Natural killer cell (primary cell): Measurements from ENCODE around the gene HEXB. TPM values are rescaled to one million over a fixed set of nuclear protein-coding genes. Genes with fewer than 3 reads are reported as not detected.
A peak's percentile ranks its signal among the peaks of the same experiment; 100 is the strongest.

Source experiments
- ATAC-seq, 3 donors: fragments of 150-1000 bp in 2 of 3; fragments of 200-7000 bp in 1 of 3; cut with Tn5 transposase; 1 replicate in 1 of 3; 2 replicates in 2 of 3; pipeline ENCODE4 v1.10.0; 2021; ENCODE audit warnings: mild to moderate bottlenecking in 2 of 3, moderate library complexity in 2 of 3
- DNase-seq, 2 donors: peaks; one replicate each; pipeline versions ENCODE4 v3.0.0 to v3.0.0-alpha.2; 2013 to 2021; ENCODE audit warnings: mixed read lengths in 1 of 2
- H3K27ac ChIP-seq: one replicate; pipeline ENCODE4 v1.5.1; 2013; ENCODE audit warnings: mild to moderate bottlenecking, low read length
- H3K27me3 ChIP-seq: one replicate; pipeline ENCODE4 v1.6.1; 2013; ENCODE audit warnings: low read length; ENCODE audit not compliant: control insufficient read depth, insufficient read depth
- H3K36me3 ChIP-seq: one replicate; pipeline ENCODE4 v1.6.1; 2013; ENCODE audit warnings: low read length; ENCODE audit not compliant: control insufficient read depth, insufficient read depth
- H3K4me1 ChIP-seq: one replicate; pipeline ENCODE4 v1.6.1; 2013; ENCODE audit warnings: low read length; ENCODE audit not compliant: control insufficient read depth, insufficient read depth
- H3K4me3 ChIP-seq: one replicate; pipeline ENCODE4 v1.5.1; 2013; ENCODE audit warnings: low read length
- H3K9me3 ChIP-seq: one replicate; pipeline ENCODE4 v1.6.1; 2013; ENCODE audit warnings: low read length; ENCODE audit not compliant: control insufficient read depth, insufficient read depth
- H3K27ac Mint-ChIP-seq, 2 donors: one replicate each; pipeline ENCODE4 v1.8.0; 2022; ENCODE audit warnings: mild to moderate bottlenecking in 2 of 2, mixed read lengths in 2 of 2, moderate library complexity in 1 of 2
- H3K27me3 Mint-ChIP-seq, 2 donors: one replicate each; pipeline ENCODE4 v1.8.0; 2022; ENCODE audit warnings: low read depth in 2 of 2, mixed read lengths in 2 of 2
- H3K36me3 Mint-ChIP-seq: one replicate; pipeline ENCODE4 v1.8.0; 2022; ENCODE audit warnings: mixed read lengths
- H3K4me1 Mint-ChIP-seq, 2 donors: one replicate each; pipeline ENCODE4 v1.8.0; 2022; ENCODE audit warnings: mixed read lengths in 2 of 2
- H3K4me3 Mint-ChIP-seq: one replicate; pipeline ENCODE4 v1.8.0; 2022; ENCODE audit warnings: mild to moderate bottlenecking, moderate library complexity, mixed read lengths
- H3K9me3 Mint-ChIP-seq, 2 donors: one replicate each; pipeline ENCODE4 v1.8.0; 2022; ENCODE audit warnings: mixed read lengths in 2 of 2
- WGBS: methylation state at CpG from one replicate; pipeline ENCODE4 v1.1.7; 2013; ENCODE audit warnings: missing lambda C conversion rate; ENCODE audit not compliant: insufficient coverage; 5-methylcytosine and 5-hydroxymethylcytosine counted together
- intact Hi-C: fragments of 100-400 bp; cut with micrococcal nuclease; formaldehyde crosslinking; loops from one replicate; pipeline ENCODE4 v1.14.2; 2022
- total RNA-seq, 4 donors: library from RNA; stranded (reverse); fragments of 120-200 nt in 1 of 4; gene quantifications; one replicate each; pipeline versions ENCODE4 v1.2.3 to v1.2.4, GENCODE V29; 2013 to 2022
- TF ChIP-seq, protein P1 (sequence below): fragments of 200-600 bp; IDR thresholded peaks from one replicate; pipeline ENCODE4 v1.8.0; 2022; ENCODE audit warnings: antibody characterized with exemption

The HEXB gene
- total RNA-seq, 3 donors from 2014 or later (not counting 1 experiment from before 2014, with no cell fraction given), result 55.3 to 61.4 (median 55.5) TPM

DNA sequence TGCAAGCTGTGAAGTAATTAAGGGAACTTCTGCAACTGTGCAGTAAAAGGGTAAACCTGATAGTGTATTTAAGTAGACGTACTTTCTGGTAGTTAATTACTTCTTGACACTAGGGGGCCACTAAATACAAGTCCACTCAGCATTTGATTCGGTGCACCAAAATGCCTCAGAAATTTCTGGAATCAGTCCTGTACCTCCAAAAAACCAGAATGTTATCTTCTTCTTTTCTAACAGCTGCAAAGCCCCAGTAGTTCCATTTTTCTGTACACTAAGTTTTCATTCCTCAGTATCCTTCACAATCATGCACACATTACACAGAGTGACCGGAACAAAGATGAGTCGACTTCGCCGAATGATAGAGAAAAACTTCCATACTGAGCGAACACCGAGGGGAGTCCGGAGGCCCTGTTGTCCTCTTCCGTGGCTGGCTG lies 81.4 kb downstream of the HEXB start:
- Histone ChIP-seq H3K27ac (peak overlapping the region; percentile 67), H3K9me3 (no peaks in the 10 kb centered on the region), H3K4me3 (peak overlapping the region; percentile 94), H3K4me1 (peaks cover 16% of the 10 kb centered on the region), H3K36me3 (peaks cover 22% of the 10 kb centered on the region), H3K27me3 (no peaks in the 10 kb centered on the region)
- peak overlapping the region; percentile 96 to 98 for H3K27ac Mint-ChIP-seq
- H3K36me3 Mint-ChIP-seq, result peaks cover 6% of the 10 kb centered on the region
- peaks cover 32 to 40% of the 10 kb centered on the region in 2 donors for H3K4me1 Mint-ChIP-seq
- no peaks in the 10 kb centered on the region for H3K9me3 Mint-ChIP-seq
- DNase-seq (peak in 1 of 2 donors; percentile 73), ATAC-seq (peak; percentile 45 to 76 (median 52))
- H3K4me3 Mint-ChIP-seq, result peak overlapping the region; percentile 99
- WGBS, result 0% methylated on average over 10 of the region's 10 CpGs
- TF ChIP-seq, protein P1, sequence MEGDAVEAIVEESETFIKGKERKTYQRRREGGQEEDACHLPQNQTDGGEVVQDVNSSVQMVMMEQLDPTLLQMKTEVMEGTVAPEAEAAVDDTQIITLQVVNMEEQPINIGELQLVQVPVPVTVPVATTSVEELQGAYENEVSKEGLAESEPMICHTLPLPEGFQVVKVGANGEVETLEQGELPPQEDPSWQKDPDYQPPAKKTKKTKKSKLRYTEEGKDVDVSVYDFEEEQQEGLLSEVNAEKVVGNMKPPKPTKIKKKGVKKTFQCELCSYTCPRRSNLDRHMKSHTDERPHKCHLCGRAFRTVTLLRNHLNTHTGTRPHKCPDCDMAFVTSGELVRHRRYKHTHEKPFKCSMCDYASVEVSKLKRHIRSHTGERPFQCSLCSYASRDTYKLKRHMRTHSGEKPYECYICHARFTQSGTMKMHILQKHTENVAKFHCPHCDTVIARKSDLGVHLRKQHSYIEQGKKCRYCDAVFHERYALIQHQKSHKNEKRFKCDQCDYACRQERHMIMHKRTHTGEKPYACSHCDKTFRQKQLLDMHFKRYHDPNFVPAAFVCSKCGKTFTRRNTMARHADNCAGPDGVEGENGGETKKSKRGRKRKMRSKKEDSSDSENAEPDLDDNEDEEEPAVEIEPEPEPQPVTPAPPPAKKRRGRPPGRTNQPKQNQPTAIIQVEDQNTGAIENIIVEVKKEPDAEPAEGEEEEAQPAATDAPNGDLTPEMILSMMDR, result peak; percentile 79
- intact Hi-C loops, result loop anchor here (1.0 to 10.0 kb wide), 6 partner anchors 82 to 1488 kb away; partner anchors contain the start of genes ANKRA2, HEXB, HMGCR and UTP15
- H3K27me3 Mint-ChIP-seq, result no peaks in the 10 kb centered on the region

DNA sequence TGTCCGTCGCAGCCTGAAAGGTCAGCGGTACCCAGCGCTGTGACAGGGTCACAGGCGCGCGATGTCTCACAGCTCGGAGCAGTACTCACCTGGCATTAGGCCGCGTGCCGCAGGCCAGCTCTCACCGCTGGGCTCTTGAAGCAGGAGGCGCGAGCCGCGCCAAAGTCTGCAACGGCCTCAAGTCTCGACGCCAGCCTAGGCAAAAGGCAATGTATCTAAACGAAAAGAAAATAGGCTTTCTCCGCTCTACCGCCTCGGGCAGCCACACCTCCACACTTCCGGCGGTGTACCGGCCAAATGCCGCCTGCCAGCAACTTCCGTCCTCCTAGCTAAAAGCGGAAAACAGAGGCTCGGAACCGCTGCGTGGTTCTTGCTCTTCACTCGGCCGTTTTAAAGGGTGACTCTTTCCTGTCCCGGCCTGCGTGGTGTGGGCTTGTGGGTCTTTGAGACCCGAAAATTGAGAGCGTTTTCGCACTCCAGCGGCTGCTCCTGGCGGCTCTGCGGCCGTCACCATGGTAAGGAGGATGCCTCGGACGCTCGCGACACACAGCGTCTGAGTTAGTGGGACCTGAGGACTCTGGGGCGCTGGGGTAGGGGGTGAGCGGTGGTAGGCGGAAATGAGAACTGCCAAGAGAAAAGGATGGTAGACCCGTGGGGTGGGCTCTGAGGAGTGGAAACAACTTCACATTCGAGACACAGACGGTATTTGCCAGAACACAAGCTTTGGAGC lies 82.0 kb downstream of the HEXB start, which contains the start of the genes GFM2 and NSA2:
Gene GFM2 (minus strand): TSS at position 269 of the 730 bp plus-strand sequence. CDS start 3,375 bp downstream, outside the sequence.
Gene NSA2 (plus strand): TSS at position 401 of the 730 bp plus-strand sequence. CDS start 112 bp downstream, at position 513.
- under 1% methylated on average over 54 of the region's 54 CpGs for WGBS
- intact Hi-C loops, result loop anchor here (1.0 to 10.0 kb wide), 7 partner anchors 82 to 1488 kb away; partner anchors contain the start of genes ANKRA2, FAM169A, HEXB and HMGCR
- Histone ChIP-seq H3K4me1 (peaks cover 16% of the 10 kb centered on the region), H3K4me3 (peak within 1 kb of the TSS; percentile 94), H3K36me3 (peaks cover 20% of the 10 kb centered on the region), H3K27me3 (no peaks in the 10 kb centered on the region), H3K9me3 (no peaks in the 10 kb centered on the region), H3K27ac (peak within 1 kb of the TSS; percentile 67)
- peak; percentile 90 to 96 for DNase-seq
- Mint-ChIP-seq H3K4me1 (peaks cover 27 to 40% of the 10 kb centered on the region in 2 donors), H3K27me3 (no peaks in the 10 kb centered on the region), H3K27ac (peak within 1 kb of the TSS; percentile 96 to 98), H3K36me3 (peaks cover 6% of the 10 kb centered on the region), H3K9me3 (no peaks in the 10 kb centered on the region), H3K4me3 (peak within 1 kb of the TSS; percentile 99)
- TF ChIP-seq, protein P1, result no peak
- ATAC-seq, result peak; percentile 90 to 97 (median 95)

DNA sequence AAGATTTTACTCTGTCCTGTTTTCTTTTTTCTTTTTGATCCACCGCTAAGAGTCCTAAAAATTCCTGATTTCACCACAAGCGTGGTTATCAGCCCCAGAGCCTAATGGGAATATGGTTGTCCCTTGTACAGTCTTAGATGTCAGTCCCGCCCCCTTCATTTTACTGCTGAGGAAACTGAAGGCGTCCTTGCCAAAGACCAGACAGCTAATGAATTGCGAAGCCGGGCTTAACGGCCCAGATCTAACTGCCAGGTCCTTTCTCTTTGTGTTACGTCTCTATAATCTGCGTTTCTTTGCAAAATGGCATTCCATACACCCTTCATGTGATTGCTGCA lies 82.5 kb downstream of the HEXB start:
- under 1% methylated on average over 9 of the region's 9 CpGs for WGBS
- Mint-ChIP-seq H3K4me3 (peak overlapping the region; percentile 99), H3K9me3 (no peaks in the 10 kb centered on the region), H3K27ac (peak overlapping the region; percentile 96 to 98), H3K4me1 (peaks cover 25 to 40% of the 10 kb centered on the region in 2 donors), H3K27me3 (no peaks in the 10 kb centered on the region), H3K36me3 (peaks cover 6% of the 10 kb centered on the region)
- intact Hi-C loops, result loop anchor here (1.0 to 10.0 kb wide), 6 partner anchors 83 to 1487 kb away; partner anchors contain the start of genes ANKRA2, FAM169A, HEXB and HMGCR
- DNase-seq (no peak), ATAC-seq (no peak)
- TF ChIP-seq, protein P1, result no peak
- Histone ChIP-seq H3K27me3 (no peaks in the 10 kb centered on the region), H3K4me1 (peaks cover 16% of the 10 kb centered on the region), H3K36me3 (peaks cover 22% of the 10 kb centered on the region), H3K27ac (peak overlapping the region; percentile 67), H3K9me3 (no peaks in the 10 kb centered on the region), H3K4me3 (peak overlapping the region; percentile 94)

Other genes with a start within 250 kb of the HEXB start
- gene ENC1, start 44.5 kb upstream of the HEXB start, total RNA-seq, result 100 to 1,000 TPM in 1 of 3 donors, 10 to 100 TPM in 2; 89.6 to 133 (median 99.3) TPM
- 10 to 100 TPM; 11.9 to 27.9 (median 19.1) TPM for gene GFM2, start 81.9 kb downstream of the HEXB start, total RNA-seq
- gene NSA2, start 82.0 kb downstream of the HEXB start, total RNA-seq, result 10 to 100 TPM; 53.2 to 75.8 (median 74.0) TPM
- 10 to 100 TPM; 28.0 to 32.6 (median 28.6) TPM for gene FAM169A, start 181.2 kb downstream of the HEXB start, total RNA-seq